ENCODE data around the gene MICAL3.

DNA sequence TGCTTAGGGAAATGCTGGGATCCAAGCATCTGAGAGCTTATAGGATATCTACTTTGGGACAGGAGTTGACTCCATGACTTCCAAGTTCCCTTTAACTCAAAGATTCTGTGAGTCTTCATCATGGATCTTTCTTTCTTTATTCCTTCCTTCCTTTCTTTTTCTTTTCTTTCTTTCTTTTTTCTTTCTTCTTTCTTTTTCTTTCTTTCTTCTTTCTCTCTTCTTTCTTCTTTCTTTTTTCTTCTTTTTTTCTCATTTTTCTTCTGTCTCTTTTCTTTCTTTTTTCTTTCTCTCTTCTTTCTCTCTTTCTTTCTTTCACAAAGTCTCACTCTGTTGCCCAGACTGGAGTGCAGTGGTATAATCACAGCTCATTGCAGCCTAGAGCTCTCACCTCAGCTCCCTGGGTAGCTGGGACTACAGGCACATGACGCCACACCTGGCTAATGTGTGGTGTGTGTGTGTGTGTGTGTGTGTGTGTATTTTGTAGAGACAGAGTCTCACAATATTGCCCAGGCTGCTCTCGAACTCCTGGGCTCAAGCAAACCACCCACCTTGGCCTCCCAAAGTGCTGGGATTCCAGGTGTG is 5.4 kb upstream of the MICAL3 start:
- TF ChIP-seq, protein P1, sequence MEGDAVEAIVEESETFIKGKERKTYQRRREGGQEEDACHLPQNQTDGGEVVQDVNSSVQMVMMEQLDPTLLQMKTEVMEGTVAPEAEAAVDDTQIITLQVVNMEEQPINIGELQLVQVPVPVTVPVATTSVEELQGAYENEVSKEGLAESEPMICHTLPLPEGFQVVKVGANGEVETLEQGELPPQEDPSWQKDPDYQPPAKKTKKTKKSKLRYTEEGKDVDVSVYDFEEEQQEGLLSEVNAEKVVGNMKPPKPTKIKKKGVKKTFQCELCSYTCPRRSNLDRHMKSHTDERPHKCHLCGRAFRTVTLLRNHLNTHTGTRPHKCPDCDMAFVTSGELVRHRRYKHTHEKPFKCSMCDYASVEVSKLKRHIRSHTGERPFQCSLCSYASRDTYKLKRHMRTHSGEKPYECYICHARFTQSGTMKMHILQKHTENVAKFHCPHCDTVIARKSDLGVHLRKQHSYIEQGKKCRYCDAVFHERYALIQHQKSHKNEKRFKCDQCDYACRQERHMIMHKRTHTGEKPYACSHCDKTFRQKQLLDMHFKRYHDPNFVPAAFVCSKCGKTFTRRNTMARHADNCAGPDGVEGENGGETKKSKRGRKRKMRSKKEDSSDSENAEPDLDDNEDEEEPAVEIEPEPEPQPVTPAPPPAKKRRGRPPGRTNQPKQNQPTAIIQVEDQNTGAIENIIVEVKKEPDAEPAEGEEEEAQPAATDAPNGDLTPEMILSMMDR (IDR thresholded peaks at IDR 0.05; ENCODE audit: low read length) = no peak
- TF ChIP-seq EZH2 (IDR thresholded peaks at IDR 0.05; ENCODE audit: borderline replicate concordance, low read length) = no peak
